ENCODE results near the gene WWOX.

DNA sequence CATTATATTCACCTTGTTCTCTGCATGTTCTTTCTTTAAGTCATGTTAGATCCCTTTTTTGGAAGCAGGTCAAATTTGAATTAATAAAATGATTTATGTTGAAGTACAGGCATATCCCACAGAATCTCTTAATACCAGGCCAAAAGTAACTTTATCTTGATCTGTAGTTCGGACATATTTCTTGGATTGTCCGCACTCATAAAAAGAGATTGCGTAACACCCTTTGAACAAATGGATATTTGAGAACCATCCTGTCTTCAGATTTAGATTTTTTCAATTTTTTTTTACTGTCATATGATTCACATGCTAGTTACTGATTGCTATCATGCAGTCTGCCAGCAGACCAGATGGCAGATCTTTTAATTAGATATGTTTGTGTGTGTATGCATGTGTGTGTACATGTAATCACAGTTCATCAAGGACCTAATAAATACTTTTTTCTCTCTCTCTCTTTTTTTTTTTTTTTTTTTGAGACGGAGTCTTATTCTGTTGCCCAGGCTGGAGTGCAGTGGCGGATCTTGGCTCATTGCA is 352.6 kb downstream of the WWOX start:
- TF ChIP-seq EZH2 (IDR thresholded peaks at IDR 0.05; ENCODE audit: borderline replicate concordance), result no peak
- TF ChIP-seq, protein P1, sequence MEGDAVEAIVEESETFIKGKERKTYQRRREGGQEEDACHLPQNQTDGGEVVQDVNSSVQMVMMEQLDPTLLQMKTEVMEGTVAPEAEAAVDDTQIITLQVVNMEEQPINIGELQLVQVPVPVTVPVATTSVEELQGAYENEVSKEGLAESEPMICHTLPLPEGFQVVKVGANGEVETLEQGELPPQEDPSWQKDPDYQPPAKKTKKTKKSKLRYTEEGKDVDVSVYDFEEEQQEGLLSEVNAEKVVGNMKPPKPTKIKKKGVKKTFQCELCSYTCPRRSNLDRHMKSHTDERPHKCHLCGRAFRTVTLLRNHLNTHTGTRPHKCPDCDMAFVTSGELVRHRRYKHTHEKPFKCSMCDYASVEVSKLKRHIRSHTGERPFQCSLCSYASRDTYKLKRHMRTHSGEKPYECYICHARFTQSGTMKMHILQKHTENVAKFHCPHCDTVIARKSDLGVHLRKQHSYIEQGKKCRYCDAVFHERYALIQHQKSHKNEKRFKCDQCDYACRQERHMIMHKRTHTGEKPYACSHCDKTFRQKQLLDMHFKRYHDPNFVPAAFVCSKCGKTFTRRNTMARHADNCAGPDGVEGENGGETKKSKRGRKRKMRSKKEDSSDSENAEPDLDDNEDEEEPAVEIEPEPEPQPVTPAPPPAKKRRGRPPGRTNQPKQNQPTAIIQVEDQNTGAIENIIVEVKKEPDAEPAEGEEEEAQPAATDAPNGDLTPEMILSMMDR (IDR thresholded peaks at IDR 0.05; ENCODE audit: poor library complexity), result no peak

All from hepatocyte (in vitro differentiated cells).